SK-N-SH (cell line): ENCODE data around the gene SHISA3.

ENCODE experiments used
- CTCF ChIP-seq: fragments of 200-600 bp; sonication (generic); IDR thresholded peaks from 2 replicates; pipeline ENCODE4 v1.6.1; 2017; ENCODE audit warnings: antibody characterized with exemption, mild to moderate bottlenecking, moderate library complexity
- EZH2phosphoT487 ChIP-seq: fragments of 200-600 bp; sonication (generic); IDR thresholded peaks from 2 replicates; pipeline ENCODE4 v1.6.1; 2017; ENCODE audit warnings: low read depth, mixed run types, mild to moderate bottlenecking, antibody characterized with exemption, moderate library complexity, borderline replicate concordance
- POLR2AphosphoS5 ChIP-seq: IDR thresholded peaks from 2 replicates; pipeline ENCODE4 v1.6.1; 2012; ENCODE audit warnings: low read depth, low read length
- RAD21 ChIP-seq: IDR thresholded peaks from 2 replicates; pipeline ENCODE4 v1.6.1; 2012; ENCODE audit warnings: mild to moderate bottlenecking, low read length
- REST ChIP-seq: IDR thresholded peaks from 2 replicates; pipeline ENCODE4 v1.6.1; 2012; ENCODE audit warnings: mild to moderate bottlenecking, low read depth, low read length, moderate library complexity
- SIN3A ChIP-seq: IDR thresholded peaks from 2 replicates; pipeline ENCODE4 v1.6.1; 2012; ENCODE audit warnings: low read depth, mild to moderate bottlenecking, low read length, moderate library complexity, borderline replicate concordance
- TAF1 ChIP-seq: IDR thresholded peaks from 2 replicates; pipeline ENCODE4 v1.6.1; 2012; ENCODE audit warnings: low read depth, mild to moderate bottlenecking, low read length, moderate library complexity, borderline replicate concordance
- USF2 ChIP-seq: fragments of 150-350 bp; IDR thresholded peaks from 2 replicates; pipeline ENCODE4 v1.6.1; 2017; ENCODE audit warnings: antibody characterized with exemption, low read length, low read depth, borderline replicate concordance
- ZBTB33 ChIP-seq: IDR thresholded peaks from 2 replicates; pipeline ENCODE4 v1.4.0; 2012; ENCODE audit warnings: low read depth, borderline replicate concordance

GRCh38 chr4:42417550-42417949, 20.3 kb downstream of the SHISA3 start:
- TF ChIP-seq REST (no peak), CTCF (no peak), POLR2AphosphoS5 (no peak), USF2 (no peak), TAF1 (no peak), SIN3A (no peak), EZH2phosphoT487 (no peak), ZBTB33 (no peak), RAD21 (no peak)
